ENCODE measurements around the gene ADRB1.

Gene ADRB1

GRCh38 chr10:114061789-114062188, 18.1 kb downstream of the ADRB1 start:
- no peak for DNase-seq (ENCODE audit: low read depth)
- no peak for TF ChIP-seq CTCF (IDR thresholded peaks at IDR 0.05; ENCODE audit: low read depth, low read length, missing control alignments)
- no peak overlapping the region for H3K4me3 ChIP-seq (ENCODE audit: low read depth, low read length)

- no peak for TF ChIP-seq CTCF (IDR thresholded peaks at IDR 0.05; ENCODE audit: low read depth, low read length, missing control alignments)
- no peak for DNase-seq (ENCODE audit: low read depth)
- H3K4me3 ChIP-seq (ENCODE audit: low read depth, low read length) = no peak overlapping the region
Measured at GRCh38 chr10:114064151-114065048, 20.7 kb downstream of the ADRB1 start.

GRCh38 chr10:114065049-114065435, 21.4 kb downstream of the ADRB1 start:
- no peak for TF ChIP-seq CTCF (IDR thresholded peaks at IDR 0.05; ENCODE audit: low read depth, low read length, missing control alignments)
- H3K4me3 ChIP-seq (ENCODE audit: low read depth, low read length) = no peak overlapping the region

GRCh38 chr10:114068054-114068707, 24.5 kb downstream of the ADRB1 start:
- H3K4me3 ChIP-seq (ENCODE audit: low read depth, low read length) = no peak overlapping the region
- DNase-seq (ENCODE audit: low read depth) = no peak
- no peak for TF ChIP-seq CTCF (IDR thresholded peaks at IDR 0.05; ENCODE audit: low read depth, low read length, missing control alignments)

More at GRCh38 chr10:114065049-114065435, 21.4 kb downstream of the ADRB1 start:
- no peak for DNase-seq (ENCODE audit: low read depth)

GRCh38 chr10:114070710-114071109, 27.0 kb downstream of the ADRB1 start:
- no peak overlapping the region for H3K4me3 ChIP-seq (ENCODE audit: low read depth, low read length)
- TF ChIP-seq CTCF (IDR thresholded peaks at IDR 0.05; ENCODE audit: low read depth, low read length, missing control alignments) = no peak

GRCh38 chr10:114071178-114071577, 27.5 kb downstream of the ADRB1 start:
- no peak for DNase-seq (ENCODE audit: low read depth)
- H3K4me3 ChIP-seq (ENCODE audit: low read depth, low read length) = no peak overlapping the region
- no peak for TF ChIP-seq CTCF (IDR thresholded peaks at IDR 0.05; ENCODE audit: low read depth, low read length, missing control alignments)

More at GRCh38 chr10:114070710-114071109, 27.0 kb downstream of the ADRB1 start:
- DNase-seq (ENCODE audit: low read depth) = no peak
